ENCODE results near the gene TNNI2.
"Not testable (repeated sequence)": the region's sequence is repeated elsewhere in the genome, so short reads cannot be mapped to it uniquely, and the experiment has no call there.

TNNI2 gene

DNA sequence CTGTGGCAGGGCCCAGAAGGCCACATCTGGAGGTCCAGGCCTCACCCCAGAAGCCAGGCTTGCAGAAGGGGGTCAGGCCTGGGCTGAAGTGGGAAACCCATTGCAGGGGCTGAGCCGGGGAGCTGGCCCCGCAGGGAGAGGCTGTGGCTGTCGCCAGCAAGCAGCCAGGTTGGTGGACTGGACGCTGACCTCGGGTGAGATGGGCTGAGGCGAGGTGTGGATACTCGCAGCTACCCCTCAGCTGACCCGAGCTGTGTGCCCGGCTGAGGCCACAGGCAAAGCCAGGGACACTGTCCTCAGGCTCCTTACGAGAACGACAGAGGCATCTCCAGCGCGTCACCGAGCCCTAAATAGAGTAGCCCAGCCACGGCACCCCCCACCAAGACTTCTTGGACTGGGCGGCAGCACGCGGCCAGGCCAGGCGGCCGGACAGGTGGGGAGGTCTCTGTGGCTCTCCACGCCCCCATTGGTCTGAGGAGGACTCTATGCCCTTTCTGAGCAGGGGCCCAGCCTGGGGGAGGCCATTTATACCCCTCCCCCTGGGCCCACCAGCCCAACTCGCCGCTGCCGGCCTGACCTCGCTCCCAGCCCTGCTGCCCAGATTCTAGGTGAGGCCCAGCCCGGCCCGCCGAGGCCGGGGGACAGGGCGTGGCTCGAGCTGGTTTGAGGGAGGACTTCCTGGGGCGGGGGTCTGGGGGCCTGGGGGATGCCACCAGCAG, at the start of gene TNNI2:
Gene TNNI2 (plus strand): TSS at position 556 of the 719 bp plus-strand sequence. CDS start 716 bp downstream, outside the sequence.
- no peak for DNase-seq

DNA sequence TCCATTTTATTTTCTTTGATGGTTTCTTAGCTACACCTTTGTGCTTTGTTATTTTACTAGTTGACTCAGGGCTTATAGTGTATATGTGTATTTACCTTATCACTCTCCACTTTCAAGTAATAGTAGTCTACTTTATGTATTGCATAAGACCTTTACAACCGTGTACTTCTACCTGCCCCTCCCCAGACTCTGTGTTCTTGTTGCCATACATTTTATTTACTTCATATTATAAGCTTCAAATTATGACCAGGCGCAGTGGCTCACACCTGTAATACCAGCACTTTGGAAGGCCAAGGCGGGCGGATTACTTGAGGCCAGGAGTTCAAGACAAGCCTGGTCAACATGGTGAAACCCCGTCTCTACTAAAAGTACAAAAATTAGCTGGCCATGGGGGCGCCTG, 46.9 kb upstream of the TNNI2 start:
- no peak for DNase-seq

- DNase-seq = no peak
Measured at GRCh38 chr11:1792461-1792860, 46.3 kb upstream of the TNNI2 start.

GRCh38 chr11:1793081-1793480, 45.7 kb upstream of the TNNI2 start:
- no peak for DNase-seq

- no peak for DNase-seq
Measured at GRCh38 chr11:1796413-1797011, 42.3 kb upstream of the TNNI2 start.

DNA sequence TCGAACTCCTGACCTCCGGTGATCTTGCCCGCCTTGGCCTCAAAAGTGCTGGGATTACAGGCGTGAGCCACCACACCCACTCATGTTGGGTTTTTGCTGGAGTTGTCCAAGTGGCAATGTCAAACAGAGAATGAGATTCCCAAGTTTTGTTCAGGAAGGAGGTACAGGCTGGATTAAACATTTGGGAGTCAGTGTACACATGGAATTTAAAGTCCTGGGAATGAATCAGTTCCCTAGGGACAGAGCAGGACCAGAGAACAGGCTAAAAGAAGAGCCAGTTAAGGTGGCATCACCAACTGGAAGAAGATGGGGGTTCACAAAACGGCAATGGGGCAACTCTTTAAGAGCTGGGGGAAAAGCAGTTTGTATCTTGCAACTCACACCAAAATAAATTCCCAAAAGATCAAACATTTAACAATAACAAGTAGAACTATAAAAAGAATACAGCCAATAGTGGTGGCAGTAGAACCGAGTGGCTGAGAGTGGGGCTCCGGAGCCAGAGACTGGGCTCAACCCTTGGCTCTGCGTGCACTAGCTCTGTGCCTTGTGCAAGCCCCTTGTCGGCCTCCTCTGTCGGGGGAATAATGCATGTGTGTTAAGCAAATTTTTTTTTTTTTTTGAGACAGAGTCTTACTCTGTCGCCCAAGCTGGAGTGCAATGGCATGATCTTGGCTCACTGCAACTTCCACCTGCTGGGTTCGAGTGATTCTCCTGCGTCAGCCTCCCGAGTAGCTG, 41.2 kb upstream of the TNNI2 start:
- no peak for DNase-seq

DNA sequence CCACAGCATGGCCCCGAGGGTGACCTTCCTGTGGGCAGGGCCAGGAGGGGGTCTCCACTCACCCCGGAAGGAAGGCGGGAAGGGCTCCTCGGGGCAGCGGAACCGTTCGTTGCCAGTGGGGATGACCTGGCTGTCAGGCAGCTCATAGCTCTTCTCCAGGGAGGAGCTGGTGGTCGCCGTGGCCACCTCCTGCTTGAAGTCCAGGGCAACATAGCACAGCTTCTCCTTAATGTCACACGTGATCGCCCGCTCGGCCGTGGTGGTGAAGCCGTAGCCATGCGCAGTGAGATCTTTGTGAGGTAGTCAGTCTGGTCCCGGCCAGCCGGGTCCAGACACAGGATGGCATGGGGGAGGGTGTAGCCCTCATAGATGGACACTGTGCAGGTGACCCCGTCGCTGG, 35.5 kb upstream of the TNNI2 start:
- DNase-seq = no peak

DNA sequence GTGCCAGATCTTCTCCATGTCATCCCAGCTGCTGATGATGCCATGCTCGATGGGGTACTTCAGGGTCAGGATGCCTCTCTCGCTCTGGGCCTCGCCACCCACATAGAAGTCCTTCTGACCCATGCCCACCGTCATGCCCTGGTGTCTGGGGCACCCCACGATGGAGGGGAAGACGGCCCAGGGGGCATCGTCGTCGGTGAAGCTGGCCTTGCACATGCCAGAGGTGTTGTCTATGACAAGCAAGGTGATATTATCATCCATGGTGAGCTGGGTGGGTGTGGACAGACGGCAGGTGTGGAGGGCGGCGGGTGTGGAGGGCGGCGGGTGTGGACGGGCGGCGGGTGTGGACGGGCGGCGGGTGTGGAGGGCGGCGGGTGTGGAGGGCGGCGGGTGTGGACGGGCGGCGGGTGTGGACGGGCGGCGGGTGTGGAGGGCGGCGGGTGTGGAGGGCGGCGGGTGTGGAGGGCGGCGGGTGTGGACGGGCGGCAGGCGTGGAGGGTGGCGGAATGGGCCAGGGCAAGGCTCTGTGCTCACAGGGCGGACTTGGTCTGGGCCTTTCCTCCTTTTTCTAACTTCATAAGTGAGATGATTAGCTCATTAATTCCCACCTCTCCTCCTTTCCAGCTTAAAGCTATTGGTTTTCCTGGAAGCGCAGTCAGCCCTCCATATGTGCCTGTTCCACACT, 34.8 kb upstream of the TNNI2 start:
- DNase-seq = not testable (repeated sequence)

DNA sequence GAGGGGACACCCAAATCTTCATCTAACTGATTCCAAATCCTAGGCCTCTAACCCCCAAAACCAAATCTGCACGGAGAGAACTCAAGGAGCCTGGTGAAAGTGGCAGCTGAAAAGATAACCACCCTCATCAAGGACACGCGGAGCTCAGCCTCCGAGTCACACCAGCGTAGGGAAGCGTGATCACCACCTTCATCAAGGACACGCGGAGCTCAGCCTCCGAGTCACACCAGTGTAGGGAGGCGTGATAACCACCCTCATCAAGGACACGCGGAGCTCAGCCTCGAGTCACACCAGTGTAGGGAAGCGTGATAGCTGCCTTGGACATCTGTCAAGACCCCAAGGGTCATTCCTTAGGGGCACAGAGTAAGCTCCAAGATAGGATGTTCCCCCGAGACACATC, 33.3 kb upstream of the TNNI2 start:
- no peak for DNase-seq

DNA sequence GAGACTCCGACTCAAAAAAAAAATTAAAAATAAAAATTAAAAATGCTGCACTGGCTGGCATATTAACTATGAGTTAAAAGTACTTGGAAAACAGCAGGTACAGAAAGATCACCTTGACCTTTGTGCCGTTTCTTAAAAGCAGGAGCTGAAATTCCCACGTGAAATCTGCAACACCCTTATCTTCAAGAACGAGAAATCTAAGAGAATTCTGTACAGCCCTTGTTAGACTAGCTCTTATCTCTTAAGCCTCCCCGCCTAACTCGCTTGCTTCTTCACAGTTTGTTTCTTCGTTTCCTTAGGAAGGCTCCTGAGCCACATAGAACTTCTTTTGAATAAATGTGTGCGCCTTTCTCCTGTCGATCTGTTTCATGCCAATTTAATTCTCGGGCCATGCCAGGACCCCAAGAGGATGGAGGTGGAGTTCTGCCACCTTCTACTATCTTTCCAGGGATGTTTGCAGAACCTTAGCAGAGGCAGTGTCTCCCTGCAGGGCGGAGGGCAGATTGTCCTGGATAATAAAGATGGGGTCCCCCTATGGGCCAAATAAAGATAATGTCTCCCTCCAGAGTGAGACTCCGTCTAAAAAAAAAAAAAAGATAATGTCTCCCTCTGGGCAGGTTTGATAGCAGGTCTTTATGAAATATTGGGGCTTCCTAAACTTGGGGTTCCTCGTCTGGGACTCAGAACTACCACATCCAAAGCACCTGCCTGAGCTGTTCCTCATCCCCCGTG, 31.4 kb upstream of the TNNI2 start:
- DNase-seq = no peak

- DNase-seq = no peak
Measured at GRCh38 chr11:1810761-1811160, 28.0 kb upstream of the TNNI2 start.

GRCh38 chr11:1812274-1812673, 26.5 kb upstream of the TNNI2 start:
- no peak for DNase-seq

DNA sequence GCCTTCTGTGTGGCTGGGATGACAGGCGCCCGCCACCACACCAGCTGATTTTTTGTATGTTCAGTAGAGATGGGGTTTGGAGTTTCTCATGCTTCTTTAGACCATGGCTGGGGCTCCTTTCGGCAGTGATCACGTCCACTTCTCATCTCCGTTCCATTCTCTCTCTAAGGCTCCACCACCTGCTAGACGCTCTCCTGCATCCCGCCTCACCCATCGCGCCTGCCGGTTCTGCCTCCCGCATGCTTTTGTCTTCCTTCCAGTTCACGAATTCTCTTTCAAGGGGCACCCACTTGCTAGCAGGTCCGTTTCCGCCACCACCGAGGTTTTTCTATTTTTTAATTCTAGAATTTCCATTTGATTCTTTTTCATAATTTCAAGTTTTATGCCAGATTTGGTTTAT, 26.0 kb upstream of the TNNI2 start:
- DNase-seq = no peak

DNA sequence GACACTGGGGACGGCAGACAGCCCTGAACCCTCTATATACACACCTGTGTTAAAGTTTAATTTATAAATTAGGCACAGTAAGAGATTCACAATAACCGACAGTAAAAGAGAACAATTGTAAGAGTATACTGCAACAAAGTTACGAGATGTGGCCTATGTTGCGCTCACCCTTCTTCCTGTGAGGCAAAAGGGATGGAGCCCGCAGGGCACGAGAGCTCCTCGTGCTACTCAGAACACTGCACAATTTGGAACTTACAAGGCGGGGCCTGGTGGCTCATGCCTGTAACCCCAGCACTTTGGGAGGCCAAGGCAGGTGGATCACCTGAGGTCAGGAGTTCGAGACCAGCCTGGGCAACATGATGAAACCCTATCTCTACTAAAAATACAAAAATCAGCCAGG, 25.4 kb upstream of the TNNI2 start:
- not testable (repeated sequence) for DNase-seq

- no peak for DNase-seq
Measured at GRCh38 chr11:1814691-1815090, 24.1 kb upstream of the TNNI2 start.

GRCh38 chr11:1815311-1815710, 23.5 kb upstream of the TNNI2 start:
- no peak for DNase-seq

DNA sequence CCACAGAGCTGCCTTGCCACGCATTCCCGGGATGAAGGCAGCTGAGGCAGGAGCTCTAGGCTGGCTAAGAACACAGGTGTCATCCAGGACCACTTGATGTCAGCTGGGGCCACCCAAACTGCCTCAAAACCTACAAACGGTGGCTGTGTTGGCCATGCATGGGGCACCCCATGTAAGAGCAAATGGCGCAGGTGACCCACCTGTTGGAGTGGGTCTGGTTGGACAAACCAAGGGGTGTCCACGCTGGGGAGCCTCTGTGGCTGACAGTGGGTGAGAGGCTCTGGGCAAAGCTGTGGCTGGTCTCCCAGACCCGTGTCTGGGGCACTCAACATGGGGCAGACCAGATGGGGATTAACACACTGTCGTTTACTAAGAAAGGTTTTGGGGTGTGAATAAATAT, 23.0 kb upstream of the TNNI2 start:
- DNase-seq = no peak

DNA sequence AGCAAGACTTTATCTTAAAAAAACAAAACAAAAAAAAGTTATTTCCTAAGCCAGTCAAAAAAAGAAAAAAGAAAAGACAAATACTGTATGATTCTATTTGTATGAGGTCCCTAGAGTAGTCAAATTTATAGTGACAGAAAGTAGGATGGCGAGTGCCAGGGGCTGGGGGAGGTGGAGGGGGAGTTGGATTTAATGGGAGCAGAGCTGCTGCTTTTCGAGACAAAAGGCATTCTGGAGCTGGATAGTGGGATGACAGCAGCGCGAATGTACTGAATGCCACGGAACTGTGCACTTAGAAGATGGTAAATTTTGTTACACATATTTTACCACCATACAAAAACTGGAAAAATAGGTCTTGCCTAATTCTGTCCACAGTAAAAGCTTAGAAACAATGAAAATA, 21.8 kb upstream of the TNNI2 start:
- DNase-seq = no peak

GRCh38 chr11:1817511-1817910, 21.3 kb upstream of the TNNI2 start:
- DNase-seq = no peak

- no peak for DNase-seq
Measured at GRCh38 chr11:1819074-1819473, 19.7 kb upstream of the TNNI2 start.

DNA sequence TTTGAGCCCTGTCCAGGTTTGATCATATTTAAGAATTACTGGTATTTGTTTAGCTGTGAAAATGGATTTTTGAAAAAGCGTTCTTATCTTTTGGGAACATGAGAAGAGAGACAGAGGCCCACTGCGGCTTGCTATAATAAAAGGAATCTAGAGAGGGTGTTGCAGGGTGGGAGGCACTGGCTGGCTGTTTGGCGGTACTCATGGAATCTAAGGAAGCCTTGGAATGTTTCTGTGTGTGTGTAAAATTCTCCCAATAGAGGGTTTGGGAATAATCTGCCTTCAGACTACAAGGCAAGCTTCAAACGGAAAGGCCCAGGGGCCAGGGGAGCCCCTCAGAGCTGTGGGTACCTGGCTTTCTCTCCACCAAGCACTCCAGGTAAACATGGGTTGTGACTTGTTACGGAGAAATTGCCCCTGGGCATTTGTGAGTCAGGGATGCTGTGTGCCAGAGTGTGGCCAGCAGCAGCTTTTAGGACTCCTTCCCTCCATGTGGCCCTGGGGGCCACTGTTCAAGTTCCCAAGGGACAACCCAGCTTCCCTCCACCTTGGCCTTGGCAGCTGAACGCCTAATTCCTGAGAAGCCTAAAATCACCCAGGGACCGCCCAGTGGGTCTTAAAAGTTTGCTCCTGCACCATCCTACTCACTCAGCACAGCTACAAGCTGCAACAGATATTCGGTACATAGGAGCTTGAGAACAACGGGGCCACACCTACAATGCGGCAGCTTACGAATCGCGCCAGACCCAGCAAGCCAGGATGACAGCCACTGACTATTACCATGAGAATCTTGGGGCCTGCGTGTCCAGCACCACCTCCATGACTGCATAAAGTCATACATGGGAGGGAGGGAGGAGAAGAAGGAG, 18.1 kb upstream of the TNNI2 start:
- DNase-seq = no peak

DNA sequence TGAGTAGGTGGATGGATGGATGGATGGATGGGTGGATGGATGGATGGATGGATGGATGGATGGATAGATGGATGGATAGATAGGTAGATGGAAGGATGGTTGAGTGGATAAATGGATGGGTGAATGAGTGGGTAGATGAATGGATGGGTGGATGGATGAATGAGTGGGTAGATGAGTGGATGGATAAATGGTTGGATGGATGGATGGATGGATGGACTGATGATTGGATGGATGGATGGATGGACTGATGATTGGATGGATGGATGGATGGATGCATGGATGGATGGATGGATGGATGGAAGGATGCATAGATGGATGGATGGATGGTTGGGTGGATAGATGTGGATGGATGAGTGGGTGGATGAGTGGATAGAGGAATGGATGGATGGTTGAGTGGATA, 17.2 kb upstream of the TNNI2 start:
- no peak for DNase-seq
